Measurements from ENCODE around the gene C7orf57. TPM values are rescaled to one million over a fixed set of nuclear protein-coding genes. Genes with fewer than 3 reads are reported as not detected.
A peak's percentile ranks its signal among the peaks of the same experiment; 100 is the strongest.

C7orf57 gene
- total RNA-seq, 1 experiment from 2014 or later, result 3.2 TPM

DNA sequence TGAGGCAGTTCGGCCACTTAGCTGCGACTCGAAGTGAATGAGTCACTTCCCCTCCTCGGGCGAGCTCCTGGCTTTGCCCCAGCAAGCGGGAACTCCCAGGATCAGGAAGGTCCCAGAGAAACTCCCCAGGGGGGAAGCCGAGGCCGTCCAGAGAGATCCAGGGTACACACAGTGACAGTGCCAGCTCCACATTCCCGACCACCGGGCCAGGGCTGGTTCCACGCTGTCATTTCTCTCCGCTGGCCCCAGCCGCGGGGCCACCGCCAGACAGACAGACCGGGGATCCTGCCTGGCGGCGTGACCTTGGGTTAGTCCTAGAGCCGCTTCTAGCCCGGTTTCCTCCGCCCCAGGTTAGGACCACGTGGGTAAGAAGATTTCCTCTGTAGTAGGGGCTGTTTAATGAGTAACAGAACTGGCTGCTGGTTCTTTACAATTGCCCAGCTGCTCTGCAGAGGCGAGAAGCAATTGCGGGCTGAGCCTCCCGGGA is 53.3 kb downstream of the C7orf57 start:
- H3K36me3 ChIP-seq (ENCODE audit: control insufficient read depth, insufficient read depth, low read length), result peaks cover 30% of the 10 kb centered on the region
- ChIA-PET POLR2A (interaction anchor here (0.5 to 1.5 kb wide), 5 partner anchors 11 to 475 kb away, joined by 3 to 4 read pairs (median 3); no protein-coding TSS in a partner anchor), CTCF (no interaction called here)
- peak; percentile 91 for DNase-seq (ENCODE audit: low read depth, low spot score)
- peak overlapping the region; percentile 100 for H3K27ac ChIP-seq (ENCODE audit: low read length)
- no peaks in the 10 kb centered on the region for H3K27me3 ChIP-seq (ENCODE audit: control insufficient read depth, insufficient read depth, low read length)
- peak overlapping the region; percentile 57 to 87 for H3K4me3 ChIP-seq (ENCODE audit: low read depth in 2 of 2, low read length in 2 of 2)
- peak; percentile 72 for ATAC-seq
- H3K9me3 ChIP-seq (ENCODE audit: control insufficient read depth, insufficient read depth, low read depth, low read length), result no peaks in the 10 kb centered on the region
- TSS peak; percentile 90 for BruUV-seq (replicated peaks)
- TF ChIP-seq, protein P1, sequence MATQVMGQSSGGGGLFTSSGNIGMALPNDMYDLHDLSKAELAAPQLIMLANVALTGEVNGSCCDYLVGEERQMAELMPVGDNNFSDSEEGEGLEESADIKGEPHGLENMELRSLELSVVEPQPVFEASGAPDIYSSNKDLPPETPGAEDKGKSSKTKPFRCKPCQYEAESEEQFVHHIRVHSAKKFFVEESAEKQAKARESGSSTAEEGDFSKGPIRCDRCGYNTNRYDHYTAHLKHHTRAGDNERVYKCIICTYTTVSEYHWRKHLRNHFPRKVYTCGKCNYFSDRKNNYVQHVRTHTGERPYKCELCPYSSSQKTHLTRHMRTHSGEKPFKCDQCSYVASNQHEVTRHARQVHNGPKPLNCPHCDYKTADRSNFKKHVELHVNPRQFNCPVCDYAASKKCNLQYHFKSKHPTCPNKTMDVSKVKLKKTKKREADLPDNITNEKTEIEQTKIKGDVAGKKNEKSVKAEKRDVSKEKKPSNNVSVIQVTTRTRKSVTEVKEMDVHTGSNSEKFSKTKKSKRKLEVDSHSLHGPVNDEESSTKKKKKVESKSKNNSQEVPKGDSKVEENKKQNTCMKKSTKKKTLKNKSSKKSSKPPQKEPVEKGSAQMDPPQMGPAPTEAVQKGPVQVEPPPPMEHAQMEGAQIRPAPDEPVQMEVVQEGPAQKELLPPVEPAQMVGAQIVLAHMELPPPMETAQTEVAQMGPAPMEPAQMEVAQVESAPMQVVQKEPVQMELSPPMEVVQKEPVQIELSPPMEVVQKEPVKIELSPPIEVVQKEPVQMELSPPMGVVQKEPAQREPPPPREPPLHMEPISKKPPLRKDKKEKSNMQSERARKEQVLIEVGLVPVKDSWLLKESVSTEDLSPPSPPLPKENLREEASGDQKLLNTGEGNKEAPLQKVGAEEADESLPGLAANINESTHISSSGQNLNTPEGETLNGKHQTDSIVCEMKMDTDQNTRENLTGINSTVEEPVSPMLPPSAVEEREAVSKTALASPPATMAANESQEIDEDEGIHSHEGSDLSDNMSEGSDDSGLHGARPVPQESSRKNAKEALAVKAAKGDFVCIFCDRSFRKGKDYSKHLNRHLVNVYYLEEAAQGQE (IDR thresholded peaks at IDR 0.05; ENCODE audit: insufficient read depth in 1 of 2, low read depth in 2 of 2, low read length in 1 of 2), result no peak
- TF ChIP-seq, protein P2, sequence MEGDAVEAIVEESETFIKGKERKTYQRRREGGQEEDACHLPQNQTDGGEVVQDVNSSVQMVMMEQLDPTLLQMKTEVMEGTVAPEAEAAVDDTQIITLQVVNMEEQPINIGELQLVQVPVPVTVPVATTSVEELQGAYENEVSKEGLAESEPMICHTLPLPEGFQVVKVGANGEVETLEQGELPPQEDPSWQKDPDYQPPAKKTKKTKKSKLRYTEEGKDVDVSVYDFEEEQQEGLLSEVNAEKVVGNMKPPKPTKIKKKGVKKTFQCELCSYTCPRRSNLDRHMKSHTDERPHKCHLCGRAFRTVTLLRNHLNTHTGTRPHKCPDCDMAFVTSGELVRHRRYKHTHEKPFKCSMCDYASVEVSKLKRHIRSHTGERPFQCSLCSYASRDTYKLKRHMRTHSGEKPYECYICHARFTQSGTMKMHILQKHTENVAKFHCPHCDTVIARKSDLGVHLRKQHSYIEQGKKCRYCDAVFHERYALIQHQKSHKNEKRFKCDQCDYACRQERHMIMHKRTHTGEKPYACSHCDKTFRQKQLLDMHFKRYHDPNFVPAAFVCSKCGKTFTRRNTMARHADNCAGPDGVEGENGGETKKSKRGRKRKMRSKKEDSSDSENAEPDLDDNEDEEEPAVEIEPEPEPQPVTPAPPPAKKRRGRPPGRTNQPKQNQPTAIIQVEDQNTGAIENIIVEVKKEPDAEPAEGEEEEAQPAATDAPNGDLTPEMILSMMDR (IDR thresholded peaks at IDR 0.05), result no peak
- TF ChIP-seq TCF7L2 (IDR thresholded peaks at IDR 0.05; ENCODE audit: low read depth, low read length) (0 out of 2 replicates have a peak, but pooled peaks have one; percentile 38), POLR2AphosphoS5 (IDR thresholded peaks at IDR 0.05; ENCODE audit: low read depth, low read length) (peak; percentile 56), SIN3A (IDR thresholded peaks at IDR 0.05; ENCODE audit: borderline replicate concordance, insufficient read depth, low read depth, low read length) (peak; percentile 79; the same call in 1 of the 2 replicates)
- in situ Hi-C loops (cut with HindIII; ENCODE audit: low pct_unique_long_range_greater_than_20kb, low sequenced_read_pairs), result no loop called here
- intact Hi-C loops (cut with micrococcal nuclease; ENCODE audit: unreplicated experiment), result loop anchor here (5.0 to 10.0 kb wide), 3 partner anchors 51 to 514 kb away; partner anchors contain the start of gene C7orf57
- H3K4me1 ChIP-seq (ENCODE audit: control insufficient read depth, insufficient read depth, low read length), result peaks cover 73% of the 10 kb centered on the region

DNA sequence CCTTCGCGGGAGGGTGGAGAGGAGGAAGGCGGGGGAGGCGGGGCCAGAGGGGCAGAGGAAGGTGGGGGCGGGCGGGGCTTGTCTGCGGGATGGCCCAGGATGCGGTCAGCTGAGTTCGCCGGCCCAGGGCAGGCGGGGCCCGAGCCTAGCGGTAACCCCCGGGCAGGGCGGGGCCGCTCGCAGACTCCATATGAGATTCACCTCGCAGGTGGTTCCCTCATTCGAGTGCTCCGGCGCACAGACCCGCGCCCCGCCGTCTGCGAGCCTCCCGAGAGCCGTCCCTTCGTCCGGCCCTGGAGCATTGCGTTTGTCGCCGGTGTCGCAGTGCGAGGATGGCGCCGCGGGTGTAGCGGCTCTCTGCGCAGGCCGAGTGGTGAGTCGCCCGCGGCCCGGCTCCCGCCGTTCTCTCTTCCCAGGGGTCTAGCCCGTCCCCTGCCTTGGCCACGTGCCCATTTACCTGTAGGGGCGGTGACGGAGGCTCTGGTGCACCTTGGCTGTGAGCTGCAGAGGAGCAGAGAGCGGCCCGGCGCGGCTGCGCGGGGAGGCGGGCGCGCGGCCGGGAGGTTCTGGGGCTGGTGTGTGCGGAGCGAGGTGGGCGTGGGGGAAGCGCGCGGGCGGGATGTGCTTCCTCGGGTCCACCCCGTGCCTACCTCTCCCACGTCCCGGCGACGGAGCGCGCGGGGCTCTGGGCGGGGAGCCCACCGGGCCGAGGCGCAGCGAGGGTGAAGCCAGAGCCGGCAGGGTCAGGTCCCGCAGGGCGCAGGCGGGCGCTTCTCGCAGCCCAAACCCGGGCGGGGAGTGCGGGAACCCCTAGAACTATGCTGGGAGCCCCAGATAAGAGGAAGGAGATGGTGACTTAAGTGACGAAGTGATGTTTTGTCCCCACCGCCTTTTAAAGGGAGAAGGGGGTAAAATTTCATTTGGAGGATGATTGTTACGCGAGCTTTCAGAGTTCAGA is 54.0 kb downstream of the C7orf57 start, which contains the start of gene UPP1:
TSS of gene UPP1 (plus strand) at position 220 of the 958 bp plus-strand sequence. CDS start 5,519 bp downstream, outside the sequence.
- H3K4me3 ChIP-seq (ENCODE audit: low read depth in 2 of 2, low read length in 2 of 2), result peak within 1 kb of the TSS; percentile 87 to 99
- ATAC-seq, result peak; percentile 84
- no TSS peak for BruUV-seq (replicated peaks)
- intact Hi-C loops (cut with micrococcal nuclease; ENCODE audit: unreplicated experiment), result loop anchor here (5.0 to 10.0 kb wide), 3 partner anchors 52 to 515 kb away; partner anchors contain the start of gene C7orf57
- H3K27ac ChIP-seq (ENCODE audit: low read length), result peak within 1 kb of the TSS; percentile 100
- peaks cover 30% of the 10 kb centered on the region for H3K36me3 ChIP-seq (ENCODE audit: control insufficient read depth, insufficient read depth, low read length)
- TF ChIP-seq SIN3A (IDR thresholded peaks at IDR 0.05; ENCODE audit: borderline replicate concordance, insufficient read depth, low read depth, low read length) (peak; percentile 27), TCF7L2 (IDR thresholded peaks at IDR 0.05; ENCODE audit: low read depth, low read length) (no peak), POLR2AphosphoS5 (IDR thresholded peaks at IDR 0.05; ENCODE audit: low read depth, low read length) (peak; percentile 97)
- TF ChIP-seq, protein P2 (IDR thresholded peaks at IDR 0.05), result no peak
- TF ChIP-seq, protein P1 (IDR thresholded peaks at IDR 0.05; ENCODE audit: insufficient read depth in 1 of 2, low read depth in 2 of 2, low read length in 1 of 2), result no peak
- H3K4me1 ChIP-seq (ENCODE audit: control insufficient read depth, insufficient read depth, low read length), result peaks cover 70% of the 10 kb centered on the region
- no peak for DNase-seq (ENCODE audit: low read depth, low spot score)
- in situ Hi-C loops (cut with HindIII; ENCODE audit: low pct_unique_long_range_greater_than_20kb, low sequenced_read_pairs), result no loop called here
- POLR2A ChIA-PET, result interaction anchor here (1.1 to 1.5 kb wide), 3 partner anchors 12 to 51 kb away, joined by 3 to 4 read pairs (median 3); no protein-coding TSS in a partner anchor
- no peaks in the 10 kb centered on the region for H3K27me3 ChIP-seq (ENCODE audit: control insufficient read depth, insufficient read depth, low read length)
- no peaks in the 10 kb centered on the region for H3K9me3 ChIP-seq (ENCODE audit: control insufficient read depth, insufficient read depth, low read depth, low read length)
- CTCF ChIA-PET, result no interaction called here
